Heart right ventricle (tissue), 16 donors: ENCODE data around the gene MMP20. TPM values are rescaled to one million over a fixed set of nuclear protein-coding genes. Genes with fewer than 3 reads are reported as not detected.

Experiments used
- ATAC-seq, 8 donors: fragments of 200-7000 bp; cut with Tn5 transposase; one replicate each; pipeline ENCODE4 v1.9.1; 2020; ENCODE audit warnings: mild to moderate bottlenecking in 8 of 8, moderate library complexity in 8 of 8, moderate number of reproducible peaks in 1 of 8
- DNase-seq, 2 donors: peaks; one replicate each; pipeline ENCODE4 v3.0.0-alpha.2; 2020
- H3K27ac ChIP-seq, 10 donors: fragments of 200-600 bp; sonication (generic) in 2 of 10; one replicate each; pipeline versions ENCODE4 v1.5.0 to v1.8.0; 2020 to 2022; ENCODE audit warnings: mild to moderate bottlenecking in 3 of 10
- H3K27me3 ChIP-seq, 7 donors: fragments of 200-600 bp; one replicate each; pipeline ENCODE4 v1.8.0; 2021 to 2022; ENCODE audit warnings: mild to moderate bottlenecking in 2 of 7
- H3K36me3 ChIP-seq, 9 donors: fragments of 200-600 bp; sonication (generic) in 1 of 9; one replicate each; pipeline versions ENCODE4 v1.5.0 to v1.8.0; 2020 to 2022; ENCODE audit warnings: mild to moderate bottlenecking in 2 of 9
- H3K4me1 ChIP-seq, 9 donors: fragments of 200-600 bp; sonication (generic) in 1 of 9; one replicate each; pipeline versions ENCODE4 v1.5.0 to v1.8.0; 2020 to 2022; ENCODE audit warnings: mild to moderate bottlenecking in 4 of 9
- H3K4me3 ChIP-seq, 10 donors: fragments of 200-600 bp; sonication (generic) in 2 of 10; one replicate each; pipeline versions ENCODE4 v1.5.0 to v1.8.0; 2020 to 2022; ENCODE audit warnings: mild to moderate bottlenecking in 7 of 10, moderate library complexity in 2 of 10
- H3K9me3 ChIP-seq, 11 donors: fragments of 200-600 bp in 10 of 11; sonication (generic) in 2 of 11; one replicate each; pipeline versions ENCODE4 v1.5.0 to v1.8.0; 2013 to 2022; ENCODE audit warnings: mild to moderate bottlenecking in 2 of 11, control low read depth in 1 of 11, moderate library complexity in 1 of 11
- WGBS, 2 donors: extraction: QIAGEN DNeasy Blood & Tissue Kit; methylation state at CpG; one replicate each; pipeline ENCODE4 v1.1.7; 2013; ENCODE audit warnings: inconsistent platforms in 1 of 2; 5-methylcytosine and 5-hydroxymethylcytosine counted together
- intact Hi-C, 10 donors: fragments of 100-400 bp; cut with DNase I; formaldehyde crosslinking; loops; one replicate each; pipeline versions ENCODE4 v1.11.1 to v1.14.2; 2022
- polyA plus RNA-seq, 2 donors: library from polyadenylated mRNA; stranded (reverse); fragments of 200-250 nt; gene quantifications; one replicate each; pipeline ENCODE4 v1.2.3, GENCODE V29; 2013
- total RNA-seq, 10 donors: library from RNA; stranded (reverse); fragmentation: NEBNext Ultra II Directional in 3 of 10; extraction: Animal tissue kit (Norgen Biotek cat#: 25700) in 3 of 10; gene quantifications; one replicate each; pipeline versions ENCODE4 v1.2.1 to v1.2.4, GENCODE V29; 2021 to 2023
- TF ChIP-seq, protein P1 (sequence below), 9 donors: fragments of 200-600 bp; sonication (generic) in 2 of 9; IDR thresholded peaks; one replicate each; pipeline versions ENCODE4 v1.5.0 to v1.8.0; 2021 to 2022; ENCODE audit warnings: antibody characterized with exemption in 9 of 9, mild to moderate bottlenecking in 5 of 9, moderate library complexity in 1 of 9
- donor health status: Arrhythmogenic right ventricular cardiomyopathy.
- donor health status: ischemic (EF 13 %, LVEDD 7.1; RV severe dilation, severe dysfunction).
- donor health status: healthy with polysubstance abuse.
- donor health status: DM: no; HTN: yes; CAD: no.
- donor health status: DM: no; HTN: no; CAD: no.
- donor health status: ischemic (EF 25% LVEDD 6.9; RV normal size, moderate dysfunction).
- donor health status: ischemic (EF 25% LVEDD 5.7; RV mildly dilated, moderate dysfunction).
- donor health status: healthy.
- donor health status: DM: yes; HTN: yes; CAD: no.
- donor health status: Ischemic cardiomyopathy.
- donor health status: ischemic (EF 35%, LVEDD 5.7; RV mildly dilated, moderate dysfunction).
- donor health status: nonischemic (EF 11% LVEDD 7.7; RV severe dilation, severe dysfunction).
- donor health status: DM: yes; HTN: yes; CAD: no.
- donor health status: PGD.
- donor health status: ischemic (EF 29% LVEDD 5.4; RV normal size, mild dysfunction).
- donor health status: nonischemic (EF 23%, LVEDD 6.1; RV moderate dilation, normal function).

MMP20 gene
- total and polyA plus RNA-seq, 12 donors = not detected

DNA sequence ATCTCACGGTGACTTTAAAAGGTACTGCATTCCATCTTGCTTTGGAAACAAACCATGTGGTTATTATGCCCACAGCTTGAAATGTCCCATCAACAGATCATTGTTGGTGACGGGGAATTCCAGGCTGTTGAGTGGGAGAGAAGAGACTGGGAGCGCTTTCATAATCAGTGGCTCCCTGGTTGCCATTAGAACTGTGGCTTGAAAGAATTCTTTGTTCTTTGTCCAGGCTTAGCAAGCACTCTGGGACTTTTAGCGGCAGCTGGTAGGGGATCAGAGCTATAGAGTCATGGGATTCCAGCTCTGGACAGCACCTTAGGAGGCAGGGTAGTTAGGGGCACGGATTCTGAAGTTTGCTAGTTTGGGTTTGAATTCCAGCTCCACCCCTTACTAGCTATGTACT is 22.0 kb downstream of the MMP20 start:
- intact Hi-C loops = no loop called here
- 25 to 46% methylated on average over 5 of the region's 5 CpGs for WGBS, 2 donors

GRCh38 chr11:102600666-102601065 is 24.5 kb downstream of the MMP20 start:
- peak overlapping the region in 1 of 10 donors; percentile 46 for H3K27ac ChIP-seq
- intact Hi-C loops = no loop called here

More for the DNA sequence above, 22.0 kb downstream of the MMP20 start:
- Histone ChIP-seq H3K4me3 (no peak overlapping the region), H3K9me3 (no peaks in the 10 kb centered on the region), H3K4me1 (peaks cover 0 to 22% (median 3%) of the 10 kb centered on the region in 9 donors), H3K27me3 (peaks cover 0 to 3% (median 0%) of the 10 kb centered on the region in 7 donors), H3K36me3 (no peaks in the 10 kb centered on the region), H3K27ac (peak overlapping the region in 3 of 10 donors; percentile 8 to 40 (median 21))
- DNase-seq (no peak), ATAC-seq (peak in 7 of 8 donors; percentile 35 to 75 (median 52))
- TF ChIP-seq, protein P1, sequence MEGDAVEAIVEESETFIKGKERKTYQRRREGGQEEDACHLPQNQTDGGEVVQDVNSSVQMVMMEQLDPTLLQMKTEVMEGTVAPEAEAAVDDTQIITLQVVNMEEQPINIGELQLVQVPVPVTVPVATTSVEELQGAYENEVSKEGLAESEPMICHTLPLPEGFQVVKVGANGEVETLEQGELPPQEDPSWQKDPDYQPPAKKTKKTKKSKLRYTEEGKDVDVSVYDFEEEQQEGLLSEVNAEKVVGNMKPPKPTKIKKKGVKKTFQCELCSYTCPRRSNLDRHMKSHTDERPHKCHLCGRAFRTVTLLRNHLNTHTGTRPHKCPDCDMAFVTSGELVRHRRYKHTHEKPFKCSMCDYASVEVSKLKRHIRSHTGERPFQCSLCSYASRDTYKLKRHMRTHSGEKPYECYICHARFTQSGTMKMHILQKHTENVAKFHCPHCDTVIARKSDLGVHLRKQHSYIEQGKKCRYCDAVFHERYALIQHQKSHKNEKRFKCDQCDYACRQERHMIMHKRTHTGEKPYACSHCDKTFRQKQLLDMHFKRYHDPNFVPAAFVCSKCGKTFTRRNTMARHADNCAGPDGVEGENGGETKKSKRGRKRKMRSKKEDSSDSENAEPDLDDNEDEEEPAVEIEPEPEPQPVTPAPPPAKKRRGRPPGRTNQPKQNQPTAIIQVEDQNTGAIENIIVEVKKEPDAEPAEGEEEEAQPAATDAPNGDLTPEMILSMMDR (IDR thresholded peaks at IDR 0.05) = no peak

GRCh38 chr11:102599642-102600261 is 25.4 kb downstream of the MMP20 start:
- Histone ChIP-seq H3K9me3 (no peaks in the 10 kb centered on the region), H3K4me3 (no peak overlapping the region), H3K4me1 (peaks cover 0 to 22% (median 3%) of the 10 kb centered on the region in 9 donors), H3K27ac (peak overlapping the region in 1 of 10 donors; percentile 46), H3K36me3 (no peaks in the 10 kb centered on the region), H3K27me3 (no peaks in the 10 kb centered on the region)
- 59 to 73% methylated on average over 3 of the region's 3 CpGs for WGBS, 2 donors
- intact Hi-C loops = no loop called here
- peak in 1 of 8 donors; percentile 66 for ATAC-seq
- TF ChIP-seq, protein P1 (IDR thresholded peaks at IDR 0.05) = no peak
- DNase-seq = no peak

More at GRCh38 chr11:102600666-102601065, 24.5 kb downstream of the MMP20 start:
- H3K27me3 ChIP-seq = no peaks in the 10 kb centered on the region
- TF ChIP-seq, protein P1 (IDR thresholded peaks at IDR 0.05) = no peak
- no peaks in the 10 kb centered on the region for H3K9me3 ChIP-seq
- H3K36me3 ChIP-seq = no peaks in the 10 kb centered on the region
- WGBS, 2 donors = 97% methylated on average over 3 of the region's 3 CpGs
- peaks cover 0 to 22% (median 3%) of the 10 kb centered on the region in 9 donors for H3K4me1 ChIP-seq
- DNase-seq (no peak), ATAC-seq (no peak)
- no peak overlapping the region for H3K4me3 ChIP-seq

- no peak for ATAC-seq
- no peaks in the 10 kb centered on the region for H3K27me3 ChIP-seq
- no peak overlapping the region for H3K4me3 ChIP-seq
- 79 to 97% methylated on average over 1 of the region's 1 CpG for WGBS, 2 donors
- intact Hi-C loops = no loop called here
- H3K27ac ChIP-seq = no peak overlapping the region
- no peaks in the 10 kb centered on the region for H3K9me3 ChIP-seq
- TF ChIP-seq, protein P1 (IDR thresholded peaks at IDR 0.05) = no peak
- peaks cover 0 to 18% (median 0%) of the 10 kb centered on the region in 9 donors for H3K4me1 ChIP-seq
- DNase-seq = no peak
- no peaks in the 10 kb centered on the region for H3K36me3 ChIP-seq
These were observed 26.9 kb downstream of the MMP20 start for GRCh38 chr11:102598272-102598671.
